KMS-11 (cell line): ENCODE measurements around the gene STARD8.

ENCODE experiments used
- H2AFZ ChIP-seq: fragments of 200-600 bp; sonication (generic); 2 replicates; pipeline ENCODE4 v1.6.1; 2016; ENCODE audit warnings: antibody characterized with exemption, mixed run types, low read depth
- H3K27ac ChIP-seq: fragments of 200-600 bp; sonication (generic); 2 replicates; pipeline ENCODE4 v1.6.1; 2016; ENCODE audit warnings: mild to moderate bottlenecking, mixed run types
- H3K27me3 ChIP-seq: fragments of 200-600 bp; sonication (generic); 2 replicates; pipeline ENCODE4 v1.6.1; 2017; ENCODE audit warnings: mild to moderate bottlenecking, low read depth, mixed run types, moderate library complexity; ENCODE audit not compliant: insufficient read depth
- H3K36me3 ChIP-seq: fragments of 200-600 bp; sonication (generic); 2 replicates; pipeline ENCODE4 v1.6.1; 2017; ENCODE audit warnings: mild to moderate bottlenecking, mixed run types; ENCODE audit not compliant: insufficient read depth
- H3K4me1 ChIP-seq: fragments of 200-600 bp; sonication (generic); 2 replicates; pipeline ENCODE4 v1.6.1; 2016; ENCODE audit warnings: mild to moderate bottlenecking, low read depth, mixed run types; ENCODE audit not compliant: poor library complexity, severe bottlenecking
- H3K4me2 ChIP-seq: fragments of 200-600 bp; sonication (generic); 2 replicates; pipeline ENCODE4 v1.7.0; 2016; ENCODE audit warnings: mild to moderate bottlenecking, mixed run types
- H3K4me3 ChIP-seq: fragments of 200-600 bp; sonication (generic); IDR thresholded peaks from 2 replicates; pipeline ENCODE4 v1.6.1; 2017; ENCODE audit warnings: low read depth, low read length, mixed read lengths; ENCODE audit not compliant: insufficient read depth
- H3K79me2 ChIP-seq: fragments of 200-600 bp; sonication (generic); 2 replicates; pipeline ENCODE4 v1.6.1; 2016; ENCODE audit warnings: low read depth, mixed run types; ENCODE audit not compliant: insufficient read depth
- H3K9ac ChIP-seq: fragments of 200-600 bp; sonication (generic); 2 replicates; pipeline ENCODE4 v1.6.1; 2016; ENCODE audit warnings: mild to moderate bottlenecking, mixed run types
- H4K20me1 ChIP-seq: fragments of 200-600 bp; sonication (generic); 2 replicates; pipeline ENCODE4 v1.6.1; 2016; ENCODE audit warnings: mild to moderate bottlenecking, mixed run types; ENCODE audit not compliant: insufficient read depth
- CTCF ChIP-seq: fragments of 200-600 bp; sonication (generic); conservative IDR thresholded peaks from 2 replicates; pipeline ENCODE4 v1.6.1; 2017; ENCODE audit warnings: low read depth, mild to moderate bottlenecking, antibody characterized with exemption, low read length, moderate library complexity, mixed read lengths

The STARD8 gene

GRCh38 chrX:68693481-68694434, 46.3 kb downstream of the STARD8 start:
- Histone ChIP-seq H3K4me3 (no peak overlapping the region), H4K20me1 (no peaks in the 10 kb centered on the region), H3K36me3 (no peaks in the 10 kb centered on the region), H3K4me2 (no peak overlapping the region), H3K79me2 (no peaks in the 10 kb centered on the region), H3K9ac (no peak overlapping the region), H3K4me1 (no peaks in the 10 kb centered on the region), H3K27ac (no peak overlapping the region), H3K27me3 (no peaks in the 10 kb centered on the region), H2AFZ (no peak overlapping the region)
- TF ChIP-seq CTCF = no peak

GRCh38 chrX:68694435-68695205, 47.2 kb downstream of the STARD8 start:
- H2AFZ ChIP-seq = no peak overlapping the region
- no peak overlapping the region for H3K4me3 ChIP-seq
- no peaks in the 10 kb centered on the region for H3K79me2 ChIP-seq
- no peaks in the 10 kb centered on the region for H3K36me3 ChIP-seq
- no peak overlapping the region for H3K9ac ChIP-seq
- H3K4me2 ChIP-seq = no peak overlapping the region
- no peaks in the 10 kb centered on the region for H3K27me3 ChIP-seq
- no peaks in the 10 kb centered on the region for H3K4me1 ChIP-seq
- H3K27ac ChIP-seq = no peak overlapping the region
- no peak for TF ChIP-seq CTCF
- no peaks in the 10 kb centered on the region for H4K20me1 ChIP-seq

DNA sequence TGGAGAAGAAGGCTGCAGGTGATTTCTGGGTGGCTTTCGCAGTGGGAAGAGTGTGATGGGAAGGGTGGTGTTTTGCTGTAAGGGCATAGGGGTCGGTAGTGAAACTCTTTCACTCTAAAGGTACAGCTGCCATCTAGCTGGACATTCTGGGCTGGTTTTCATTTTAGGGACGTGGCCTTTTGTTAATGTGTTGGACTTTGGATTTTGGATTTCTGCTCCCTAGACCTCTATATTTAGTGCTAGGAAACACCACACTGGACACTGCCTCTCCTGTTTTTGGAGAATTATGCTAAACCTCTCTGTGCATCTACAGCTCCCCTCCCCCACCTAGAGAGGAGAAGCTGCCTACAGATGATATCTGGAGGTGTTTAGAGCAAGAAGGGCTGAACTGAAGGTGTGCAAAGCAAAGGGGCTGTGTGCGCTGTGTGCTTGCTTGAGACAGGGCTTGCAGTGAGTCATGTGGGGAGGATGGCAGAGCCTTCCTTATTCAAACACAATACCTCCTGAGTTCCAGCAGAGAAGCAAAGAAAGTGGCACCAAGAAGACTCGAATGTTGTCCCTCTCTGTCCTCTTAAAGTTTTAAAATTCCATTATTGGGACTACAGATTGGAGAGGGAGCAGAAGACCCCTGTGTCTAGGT, 47.9 kb downstream of the STARD8 start:
- Histone ChIP-seq H3K9ac (no peak overlapping the region), H3K4me2 (no peak overlapping the region), H3K79me2 (no peaks in the 10 kb centered on the region), H3K4me3 (no peak overlapping the region), H3K27me3 (no peaks in the 10 kb centered on the region), H4K20me1 (no peaks in the 10 kb centered on the region), H3K27ac (no peak overlapping the region), H3K4me1 (no peaks in the 10 kb centered on the region), H2AFZ (no peak overlapping the region), H3K36me3 (no peaks in the 10 kb centered on the region)
- no peak for TF ChIP-seq CTCF

DNA sequence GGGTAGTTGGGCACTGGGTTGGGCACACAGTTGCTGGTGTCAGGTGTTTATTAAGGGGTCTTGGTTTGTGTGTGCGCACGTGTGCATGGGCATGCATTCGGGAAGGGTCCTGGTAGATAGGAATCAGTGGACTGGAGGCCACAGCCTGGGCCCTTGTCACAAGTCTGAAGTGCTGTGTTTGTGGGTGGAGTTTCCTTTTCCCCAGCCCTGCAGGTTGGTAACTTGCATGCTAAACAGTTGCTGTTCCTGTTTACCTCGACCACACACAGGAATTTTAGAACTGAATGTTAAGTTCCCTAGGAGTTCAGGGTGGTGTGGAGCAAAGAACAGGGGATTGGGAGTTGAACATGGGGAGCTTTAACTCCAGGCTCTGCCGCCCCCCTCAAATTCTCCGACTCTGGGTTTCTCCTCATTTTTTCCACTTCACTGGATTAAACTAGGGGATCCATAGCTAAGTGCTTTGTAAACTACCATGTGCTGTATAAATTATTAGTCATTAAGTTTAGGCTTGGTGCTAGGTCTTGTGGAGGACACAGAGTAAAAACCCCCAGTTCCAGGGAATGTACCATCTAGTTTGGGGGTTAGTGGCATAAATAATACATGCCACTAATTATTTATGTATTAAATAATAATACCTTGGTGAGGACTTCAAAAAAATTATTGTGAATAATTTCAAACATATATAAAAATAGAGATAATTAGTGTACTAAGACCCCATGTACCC, 49.0 kb downstream of the STARD8 start:
- no peaks in the 10 kb centered on the region for H3K36me3 ChIP-seq
- no peaks in the 10 kb centered on the region for H4K20me1 ChIP-seq
- no peak overlapping the region for H3K4me2 ChIP-seq
- no peaks in the 10 kb centered on the region for H3K4me1 ChIP-seq
- no peak overlapping the region for H3K9ac ChIP-seq
- H2AFZ ChIP-seq = no peak overlapping the region
- H3K27ac ChIP-seq = no peak overlapping the region
- no peak for TF ChIP-seq CTCF
- no peak overlapping the region for H3K4me3 ChIP-seq
- H3K79me2 ChIP-seq = no peaks in the 10 kb centered on the region
- no peaks in the 10 kb centered on the region for H3K27me3 ChIP-seq
